Astrocyte (in vitro differentiated cells and primary cell): ENCODE data around the gene SLC37A1.

Experiments
- EZH2 ChIP-seq: IDR thresholded peaks from 2 replicates; pipeline ENCODE4 v1.6.1; 2012; ENCODE audit warnings: mild to moderate bottlenecking, low read length, inconsistent platforms; ENCODE audit not compliant: insufficient read depth
- TF ChIP-seq, protein P1 (sequence below): IDR thresholded peaks from 2 replicates; pipeline ENCODE4 v1.5.1; 2011; ENCODE audit warnings: low read depth, mild to moderate bottlenecking, inconsistent platforms, low read length, moderate library complexity; ENCODE audit not compliant: insufficient read depth

- TF ChIP-seq, protein P1, sequence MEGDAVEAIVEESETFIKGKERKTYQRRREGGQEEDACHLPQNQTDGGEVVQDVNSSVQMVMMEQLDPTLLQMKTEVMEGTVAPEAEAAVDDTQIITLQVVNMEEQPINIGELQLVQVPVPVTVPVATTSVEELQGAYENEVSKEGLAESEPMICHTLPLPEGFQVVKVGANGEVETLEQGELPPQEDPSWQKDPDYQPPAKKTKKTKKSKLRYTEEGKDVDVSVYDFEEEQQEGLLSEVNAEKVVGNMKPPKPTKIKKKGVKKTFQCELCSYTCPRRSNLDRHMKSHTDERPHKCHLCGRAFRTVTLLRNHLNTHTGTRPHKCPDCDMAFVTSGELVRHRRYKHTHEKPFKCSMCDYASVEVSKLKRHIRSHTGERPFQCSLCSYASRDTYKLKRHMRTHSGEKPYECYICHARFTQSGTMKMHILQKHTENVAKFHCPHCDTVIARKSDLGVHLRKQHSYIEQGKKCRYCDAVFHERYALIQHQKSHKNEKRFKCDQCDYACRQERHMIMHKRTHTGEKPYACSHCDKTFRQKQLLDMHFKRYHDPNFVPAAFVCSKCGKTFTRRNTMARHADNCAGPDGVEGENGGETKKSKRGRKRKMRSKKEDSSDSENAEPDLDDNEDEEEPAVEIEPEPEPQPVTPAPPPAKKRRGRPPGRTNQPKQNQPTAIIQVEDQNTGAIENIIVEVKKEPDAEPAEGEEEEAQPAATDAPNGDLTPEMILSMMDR = no peak
- no peak for TF ChIP-seq EZH2
Measured at GRCh38 chr21:42562816-42563215, 49.2 kb downstream of the SLC37A1 start.
